ENCODE data around the gene ATP6V0A1.
"Not testable (repeated sequence)": the region's sequence is repeated elsewhere in the genome, so short reads cannot be mapped to it uniquely, and the experiment has no call there.

Gene ATP6V0A1

GRCh38 chr17:42477824-42478223, 19.1 kb downstream of the ATP6V0A1 start:
- DNase-seq, result not testable (repeated sequence)

GRCh38 chr17:42484304-42484703, 25.6 kb downstream of the ATP6V0A1 start:
- DNase-seq, result no peak

- DNase-seq, result no peak
Observed at GRCh38 chr17:42485680-42486079, 27.0 kb downstream of the ATP6V0A1 start.

GRCh38 chr17:42488032-42488431, 29.4 kb downstream of the ATP6V0A1 start:
- DNase-seq, result no peak

GRCh38 chr17:42493319-42493718, 34.6 kb downstream of the ATP6V0A1 start:
- DNase-seq, result no peak

DNA sequence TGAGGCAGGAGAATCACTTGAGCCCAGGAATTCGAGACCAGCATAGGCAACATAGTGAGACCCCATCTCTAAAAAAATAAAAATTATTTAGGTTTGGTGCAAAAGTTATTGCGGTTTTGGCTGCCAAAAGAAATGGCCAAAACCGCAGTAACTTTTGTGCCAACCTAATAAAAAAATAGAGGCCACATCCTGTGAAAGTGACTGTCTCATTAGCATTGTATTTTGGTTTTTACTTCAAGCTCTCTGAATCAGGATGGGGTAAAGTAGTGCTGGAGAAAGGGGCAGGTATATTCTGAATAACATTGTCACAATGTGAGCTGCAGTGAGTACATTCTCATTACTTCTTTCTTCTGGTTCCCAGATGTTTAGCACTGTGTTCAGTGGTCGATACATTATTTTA, 36.0 kb downstream of the ATP6V0A1 start:
- no peak for DNase-seq

DNA sequence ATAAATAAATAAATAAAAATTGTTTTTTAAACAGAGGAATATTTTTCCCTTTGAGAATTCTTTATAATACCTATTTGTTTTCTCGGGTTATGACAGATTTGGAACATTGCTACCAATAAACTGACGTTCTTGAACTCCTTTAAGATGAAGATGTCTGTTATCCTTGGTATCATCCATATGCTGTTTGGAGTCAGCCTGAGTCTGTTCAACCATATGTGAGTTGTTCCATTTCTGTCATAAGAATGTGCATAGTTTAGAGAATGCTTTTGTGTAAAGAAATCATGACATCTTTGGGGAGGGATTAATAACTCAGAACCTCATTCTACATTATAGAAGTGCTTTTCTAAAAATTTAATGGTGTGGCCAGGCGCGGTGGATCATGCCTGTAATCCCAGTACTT, 40.1 kb downstream of the ATP6V0A1 start:
- DNase-seq, result no peak

- DNase-seq, result no peak
Observed at GRCh38 chr17:42502091-42502490, 43.4 kb downstream of the ATP6V0A1 start.

- DNase-seq, result no peak
Observed at GRCh38 chr17:42502926-42503325, 44.2 kb downstream of the ATP6V0A1 start.

- DNase-seq, result no peak
Observed at GRCh38 chr17:42507671-42508070, 49.0 kb downstream of the ATP6V0A1 start.

- no peak for DNase-seq
Observed at GRCh38 chr17:42508426-42509165, 49.9 kb downstream of the ATP6V0A1 start.

DNA sequence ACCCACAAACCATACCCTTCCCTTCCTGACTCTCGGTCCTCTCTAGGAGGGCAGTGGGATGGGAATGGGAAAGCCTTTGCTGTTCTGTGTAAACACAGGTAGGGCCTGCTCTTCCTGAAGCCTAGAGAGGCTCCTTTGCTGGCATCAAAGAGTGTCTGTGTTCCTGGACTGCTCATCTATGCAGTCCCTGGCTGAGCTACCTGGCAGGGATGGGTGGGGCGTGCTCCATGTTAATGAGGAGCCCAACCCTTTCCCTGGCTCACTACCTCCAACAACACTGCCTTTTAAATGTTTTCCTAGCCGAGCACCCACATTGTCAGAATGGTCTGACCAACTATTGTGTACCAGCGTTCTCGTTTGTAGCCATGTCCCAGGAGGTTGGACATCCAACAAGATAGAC, 50.7 kb downstream of the ATP6V0A1 start:
- no peak for DNase-seq

GRCh38 chr17:42509841-42510240, 51.2 kb downstream of the ATP6V0A1 start:
- no peak for DNase-seq

GRCh38 chr17:42512246-42512645, 53.6 kb downstream of the ATP6V0A1 start:
- DNase-seq, result no peak

DNA sequence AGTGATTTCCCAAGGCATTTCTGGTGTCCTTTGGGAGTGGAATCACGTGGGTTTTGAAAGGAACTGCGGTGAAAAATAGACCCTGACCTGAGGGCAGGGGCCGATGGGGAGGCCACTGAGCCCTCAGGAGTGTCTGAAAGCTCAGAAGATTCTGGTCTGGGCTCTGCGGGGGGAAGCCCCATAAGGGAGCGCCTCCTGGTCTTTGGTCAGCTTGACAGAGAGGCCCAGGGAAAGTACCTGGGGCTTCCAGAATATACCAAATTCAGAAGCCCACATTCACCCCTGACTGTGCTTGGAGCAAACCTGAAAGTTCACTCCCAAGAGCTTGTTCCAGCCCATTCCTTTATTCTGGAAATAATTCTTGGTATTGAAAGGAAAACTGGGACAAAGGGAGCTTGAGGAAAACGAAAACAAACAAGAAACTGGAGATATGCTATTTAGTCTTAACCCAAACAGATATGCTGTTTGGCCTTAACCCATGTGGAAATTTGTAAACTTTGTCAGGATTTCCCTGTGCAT, 54.1 kb downstream of the ATP6V0A1 start:
- DNase-seq, result no peak

DNA sequence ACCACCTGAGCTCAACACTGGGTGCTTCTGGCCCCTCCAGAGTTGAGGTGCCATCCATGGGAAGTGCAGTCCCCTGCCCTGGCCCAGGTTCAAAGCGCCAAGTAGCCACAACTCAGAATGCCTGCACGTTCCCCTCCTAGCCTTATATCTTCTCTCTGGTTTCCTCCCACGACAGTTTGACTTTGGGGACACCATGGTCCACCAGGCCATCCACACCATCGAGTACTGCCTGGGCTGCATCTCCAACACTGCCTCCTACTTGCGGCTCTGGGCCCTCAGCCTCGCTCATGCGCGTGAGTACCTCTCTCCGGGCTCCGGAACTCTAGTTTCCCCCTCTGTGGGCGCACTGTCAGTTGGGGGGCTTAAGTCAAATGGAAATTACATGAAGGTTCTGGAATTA, 55.0 kb downstream of the ATP6V0A1 start:
- no peak for DNase-seq

GRCh38 chr17:42514279-42514678, 55.6 kb downstream of the ATP6V0A1 start:
- no peak for DNase-seq

DNA sequence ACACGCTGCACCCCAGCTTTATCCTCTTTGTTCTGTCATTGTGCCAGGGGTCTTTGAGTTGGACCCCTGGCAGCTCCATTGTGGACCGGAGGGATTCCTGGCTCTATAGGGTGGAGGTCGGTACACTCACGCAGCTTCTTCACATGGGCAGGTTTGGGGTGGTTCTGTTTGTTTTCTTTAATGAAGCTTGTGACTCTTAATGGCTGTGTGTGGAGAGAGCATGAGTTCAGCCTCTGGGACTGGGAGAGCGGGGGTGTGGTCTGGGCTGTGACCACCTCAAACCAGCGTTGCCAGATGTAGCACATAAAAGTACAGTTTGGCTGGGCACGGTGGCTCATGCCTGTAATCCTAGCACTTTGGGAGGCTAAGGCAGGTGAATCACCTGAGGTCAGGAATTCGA, 56.2 kb downstream of the ATP6V0A1 start:
- no peak for DNase-seq

DNA sequence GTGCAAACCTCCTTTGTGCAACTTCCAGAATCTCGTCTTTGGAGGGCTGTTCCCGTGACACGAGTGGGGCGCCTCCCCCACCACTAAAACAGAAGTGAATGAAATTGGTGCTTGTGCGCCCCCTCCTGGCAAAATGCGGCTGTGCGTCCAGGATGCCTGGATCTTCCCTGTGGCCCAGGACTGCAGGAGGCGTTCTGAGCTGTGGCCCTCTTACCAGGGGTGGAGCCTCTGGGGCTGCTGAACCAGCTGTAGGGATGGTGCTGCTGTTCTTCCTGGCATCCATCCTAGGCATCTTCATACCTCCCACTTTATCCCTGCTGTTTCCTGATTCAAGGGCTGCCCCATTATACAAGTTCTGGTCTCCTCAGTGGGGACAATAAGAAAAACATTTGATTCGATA, 58.8 kb downstream of the ATP6V0A1 start:
- peak; percentile 84 for DNase-seq

DNA sequence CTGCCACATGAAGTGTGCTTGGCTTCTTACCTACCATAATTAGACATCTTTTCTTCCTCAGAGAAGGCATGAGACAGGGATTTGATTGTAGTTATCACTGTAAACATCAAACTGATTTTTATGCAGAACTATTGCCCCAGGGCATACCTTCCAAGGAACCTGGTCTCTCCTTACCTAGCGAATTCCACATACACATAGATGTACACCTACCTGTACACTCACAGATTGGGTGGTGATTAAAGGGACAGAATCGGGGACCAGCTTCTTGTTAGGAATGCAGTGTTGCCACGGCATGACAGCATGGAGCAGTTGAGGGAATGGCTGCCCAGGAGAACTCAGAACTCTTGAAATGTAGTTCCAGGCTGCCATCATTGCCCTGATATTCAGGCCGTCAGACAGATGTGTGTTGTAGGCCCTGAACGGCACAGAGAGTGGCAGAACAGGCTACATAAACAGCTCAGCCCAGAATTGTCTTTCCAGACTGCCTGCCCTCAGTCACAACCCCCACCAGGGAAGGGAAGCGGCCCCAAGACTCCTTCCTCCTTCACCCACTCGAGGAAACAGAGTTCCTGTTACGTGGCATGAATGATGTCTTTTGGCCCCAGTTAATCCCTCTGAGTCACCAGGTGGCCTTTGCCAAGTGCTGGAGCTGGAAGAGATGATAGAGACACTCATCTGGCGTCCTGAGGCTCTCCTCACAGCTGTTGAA, 59.5 kb downstream of the ATP6V0A1 start:
- peak; percentile 78 for DNase-seq

DNA sequence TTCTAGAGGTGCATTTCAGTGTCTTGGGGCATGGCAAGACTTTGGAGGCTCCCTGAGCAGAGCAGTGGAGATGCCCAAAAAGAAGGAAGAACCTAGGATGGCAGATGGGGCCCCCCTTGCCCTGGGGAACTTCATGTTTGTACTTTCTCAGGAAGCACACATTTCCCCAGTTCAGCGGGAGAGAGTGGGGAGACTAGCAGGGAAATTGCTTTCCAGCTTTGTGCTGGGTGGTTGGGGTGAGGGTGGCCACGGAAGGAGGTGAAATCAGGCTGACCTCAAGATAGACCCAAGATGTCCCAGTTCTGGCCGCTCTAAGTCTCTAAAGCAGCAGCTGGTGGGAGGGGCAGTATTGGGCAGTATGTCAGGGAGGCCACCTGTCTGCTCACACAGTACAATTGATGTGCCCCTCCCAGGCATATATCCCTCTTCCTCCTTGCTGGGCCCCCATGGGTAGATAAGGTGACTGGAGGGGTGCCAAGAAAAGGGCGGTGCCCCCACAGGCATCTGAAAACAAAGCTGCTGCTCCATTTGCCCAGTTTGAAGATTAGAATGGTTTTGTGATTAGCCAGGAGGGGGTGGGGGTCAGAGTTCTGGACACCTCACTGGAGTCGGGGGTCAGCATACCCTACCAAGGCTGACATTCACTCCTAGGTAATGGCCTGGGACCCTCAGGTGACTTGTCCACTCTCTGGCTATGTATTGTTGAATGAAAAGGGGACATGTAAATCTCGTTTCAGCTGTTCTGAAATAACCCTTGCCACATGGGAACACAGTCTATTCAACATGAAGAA, 60.3 kb downstream of the ATP6V0A1 start:
- peak; percentile 75 for DNase-seq

DNA sequence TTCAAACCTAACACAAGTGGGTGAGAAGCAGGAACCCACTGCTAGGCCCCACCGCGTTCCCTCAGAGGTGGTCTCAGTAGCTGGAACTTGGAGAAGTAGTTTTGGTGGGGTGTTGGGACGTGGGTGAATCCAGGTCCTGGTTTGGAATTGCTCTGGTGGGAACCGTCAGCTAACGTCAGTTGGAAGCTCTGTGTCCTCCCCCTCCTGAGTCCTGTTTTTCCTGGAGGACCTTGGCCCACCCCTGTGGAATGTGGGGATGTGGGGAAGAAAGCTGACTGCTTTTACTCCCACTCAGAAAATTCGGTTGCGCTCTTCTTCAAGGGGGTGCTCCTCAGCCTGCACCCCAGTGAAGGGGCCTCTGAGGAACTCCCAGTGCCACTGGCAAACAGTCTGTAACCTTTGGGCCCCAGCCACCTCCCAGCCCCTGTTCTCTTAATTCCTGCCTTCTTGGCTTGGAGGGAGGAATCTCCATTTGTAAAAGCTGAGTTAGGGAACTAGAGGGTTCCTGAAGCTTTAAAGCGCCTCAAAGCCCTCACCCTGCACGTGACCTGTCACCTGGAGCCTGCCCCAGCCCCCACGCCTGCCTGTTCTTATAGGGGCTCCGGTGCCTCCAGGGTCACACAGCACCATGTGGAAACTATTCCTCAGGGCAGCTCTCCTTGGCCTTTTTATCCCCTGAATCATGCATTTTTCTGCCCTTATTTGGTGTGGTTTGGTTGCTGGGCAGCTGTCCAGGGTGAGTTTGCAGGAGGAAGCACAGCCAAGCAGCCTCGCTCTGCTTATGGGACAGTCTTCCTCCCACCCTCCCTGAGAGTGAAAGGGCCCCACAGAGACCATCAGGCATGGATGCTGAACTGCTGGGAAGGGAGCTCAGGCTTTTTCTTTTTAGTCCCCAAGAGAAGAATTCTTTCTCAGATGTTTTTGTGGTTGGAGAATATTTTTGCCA, 61.1 kb downstream of the ATP6V0A1 start:
- DNase-seq, result no peak

Measured in NCI-H82 (cell line).